Loucy (cell line): ENCODE results near the gene POLD3.

Experiments
- H2AFZ ChIP-seq: fragments of 200-600 bp; sonication (generic); 2 replicates; pipeline ENCODE4 v1.6.0; 2016; ENCODE audit warnings: antibody characterized with exemption, mild to moderate bottlenecking, low read length, moderate library complexity
- H3F3A ChIP-seq: fragments of 200-600 bp; 2 replicates; pipeline ENCODE4 v1.6.0; 2016; ENCODE audit warnings: antibody characterized with exemption, low read depth, mild to moderate bottlenecking
- H3K27me3 ChIP-seq: fragments of 200-600 bp; sonication (generic); 2 replicates; pipeline ENCODE4 v1.6.1; 2014; ENCODE audit warnings: low read length, mild to moderate bottlenecking; ENCODE audit not compliant: insufficient read depth, poor library complexity, severe bottlenecking
- H3K36me3 ChIP-seq: fragments of 200-600 bp; sonication (generic); 2 replicates; pipeline ENCODE4 v1.6.1; 2016; ENCODE audit warnings: low read length; ENCODE audit not compliant: insufficient read depth
- H3K4me1 ChIP-seq: fragments of 200-600 bp; sonication (generic); 2 replicates; pipeline ENCODE4 v1.5.1; 2014; ENCODE audit warnings: low read length, mild to moderate bottlenecking; ENCODE audit not compliant: insufficient read depth, poor library complexity, severe bottlenecking
- H3K4me2 ChIP-seq: fragments of 200-600 bp; sonication (generic); 2 replicates; pipeline ENCODE4 v1.6.0; 2014; ENCODE audit warnings: antibody characterized with exemption, low read length, low read depth, mild to moderate bottlenecking; ENCODE audit not compliant: poor library complexity, severe bottlenecking
- H3K4me3 ChIP-seq: fragments of 200-600 bp; sonication (generic); 2 replicates; pipeline ENCODE4 v1.5.1; 2014; ENCODE audit warnings: low read length, mild to moderate bottlenecking, mixed read lengths; ENCODE audit not compliant: poor library complexity, severe bottlenecking
- H3K79me2 ChIP-seq: fragments of 200-600 bp; sonication (generic); 2 replicates; pipeline ENCODE4 v1.6.1; 2014; ENCODE audit warnings: low read length; ENCODE audit not compliant: insufficient read depth
- H3K9ac ChIP-seq: fragments of 200-600 bp; sonication (generic); 2 replicates; pipeline ENCODE4 v1.6.0; 2014; ENCODE audit warnings: mild to moderate bottlenecking, low read depth, low read length, moderate library complexity; ENCODE audit not compliant: poor library complexity, severe bottlenecking
- H3K9me2 ChIP-seq: fragments of 200-600 bp; sonication (generic); replicated peaks from 2 replicates; pipeline ENCODE4 v1.6.1; 2016; ENCODE audit warnings: low read depth, low read length, mixed read lengths
- H3K9me3 ChIP-seq: fragments of 200-600 bp; sonication (generic); 2 replicates; pipeline ENCODE4 v1.6.1; 2014; ENCODE audit warnings: mild to moderate bottlenecking, antibody characterized with exemption, low read length, low read depth; ENCODE audit not compliant: insufficient read depth
- H4K20me1 ChIP-seq: fragments of 200-600 bp; sonication (generic); 2 replicates; pipeline ENCODE4 v1.6.0; 2014; ENCODE audit warnings: antibody characterized with exemption, low read length, mild to moderate bottlenecking; ENCODE audit not compliant: insufficient read depth, poor library complexity, severe bottlenecking
- CTCF ChIP-seq: fragments of 200-600 bp; sonication (generic); conservative IDR thresholded peaks from 2 replicates; pipeline ENCODE4 v1.5.1; 2014; ENCODE audit warnings: mild to moderate bottlenecking, antibody characterized with exemption, low read length
- EZH2phosphoT487 ChIP-seq: fragments of 200-600 bp; IDR thresholded peaks from 2 replicates; pipeline ENCODE4 v1.6.1; 2018; ENCODE audit warnings: antibody characterized with exemption, mild to moderate bottlenecking, moderate library complexity, borderline replicate concordance

POLD3 gene

GRCh38 chr11:74568028-74568427 lies 24.4 kb upstream of the POLD3 start:
- H3K27me3 ChIP-seq = no peaks in the 10 kb centered on the region
- H3F3A ChIP-seq = no peaks in the 10 kb centered on the region
- no peaks in the 10 kb centered on the region for H4K20me1 ChIP-seq
- H3K4me1 ChIP-seq = no peaks in the 10 kb centered on the region
- H3K4me2 ChIP-seq = no peak overlapping the region
- no peak overlapping the region for H3K4me3 ChIP-seq
- no peak overlapping the region for H3K9ac ChIP-seq
- H2AFZ ChIP-seq = no peak overlapping the region
- no peaks in the 10 kb centered on the region for H3K79me2 ChIP-seq
- TF ChIP-seq EZH2phosphoT487 (no peak), CTCF (no peak)
- no peaks in the 10 kb centered on the region for H3K9me2 ChIP-seq
- no peaks in the 10 kb centered on the region for H3K36me3 ChIP-seq
- H3K9me3 ChIP-seq = no peaks in the 10 kb centered on the region

- Histone ChIP-seq H3K79me2 (no peaks in the 10 kb centered on the region), H3K9ac (no peak overlapping the region), H4K20me1 (no peaks in the 10 kb centered on the region), H3K4me1 (no peaks in the 10 kb centered on the region), H3K36me3 (no peaks in the 10 kb centered on the region), H3K4me3 (no peak overlapping the region), H3K9me3 (no peaks in the 10 kb centered on the region), H3K27me3 (no peaks in the 10 kb centered on the region), H3K9me2 (no peaks in the 10 kb centered on the region), H3K4me2 (no peak overlapping the region), H3F3A (no peaks in the 10 kb centered on the region), H2AFZ (no peak overlapping the region; the same call in 1 of the 2 replicates)
- TF ChIP-seq EZH2phosphoT487 (no peak), CTCF (peak; percentile 85)
Measured at GRCh38 chr11:74570266-74571061, 21.9 kb upstream of the POLD3 start.

DNA sequence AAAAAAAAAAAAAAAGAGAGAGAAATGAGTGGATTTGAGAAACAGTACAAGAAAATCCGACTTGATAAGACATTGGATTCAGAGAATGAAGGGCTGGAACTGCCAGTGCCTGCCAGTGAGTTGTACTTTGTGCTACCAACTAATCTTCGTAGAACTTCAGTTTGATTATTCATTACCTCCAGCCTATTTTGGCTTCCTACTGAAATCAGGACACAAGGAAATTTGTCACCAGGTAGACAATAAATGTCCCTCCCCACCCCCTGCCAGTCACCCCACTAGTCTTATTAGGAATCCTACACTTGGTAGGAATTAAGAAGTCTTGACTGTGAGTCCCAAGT lies 21.4 kb upstream of the POLD3 start:
- H3K9me2 ChIP-seq = no peaks in the 10 kb centered on the region
- no peak overlapping the region for H3K9ac ChIP-seq
- H3F3A ChIP-seq = no peaks in the 10 kb centered on the region

More for the DNA sequence above, 21.4 kb upstream of the POLD3 start:
- no peak for TF ChIP-seq EZH2phosphoT487
- TF ChIP-seq CTCF = no peak
- Histone ChIP-seq H3K27me3 (no peaks in the 10 kb centered on the region), H3K36me3 (no peaks in the 10 kb centered on the region), H3K9me3 (no peaks in the 10 kb centered on the region), H3K79me2 (no peaks in the 10 kb centered on the region), H3K4me3 (no peak overlapping the region), H2AFZ (no peak overlapping the region), H3K4me1 (no peaks in the 10 kb centered on the region), H3K4me2 (no peak overlapping the region), H4K20me1 (no peaks in the 10 kb centered on the region)
